Adipocyte (in vitro differentiated cells): ENCODE measurements around the gene CYP27C1.

Experiments used
- DNase-seq: peaks from one replicate; pipeline ENCODE4 v3.0.0-alpha.2; 2015; ENCODE audit warnings: low read depth
- H3K27me3 ChIP-seq: replicated peaks from 2 replicates; pipeline ENCODE4 v1.7.0; 2013; ENCODE audit warnings: mild to moderate bottlenecking, low read length, moderate library complexity; ENCODE audit not compliant: control insufficient read depth, insufficient read depth
- H3K36me3 ChIP-seq: 2 replicates; pipeline ENCODE4 v1.7.0; 2013; ENCODE audit warnings: low read length, mild to moderate bottlenecking, moderate library complexity; ENCODE audit not compliant: control insufficient read depth, insufficient read depth, severe bottlenecking
- H3K4me1 ChIP-seq: 2 replicates; pipeline ENCODE4 v1.7.0; 2013; ENCODE audit warnings: mild to moderate bottlenecking, low read length, moderate library complexity; ENCODE audit not compliant: control insufficient read depth, insufficient read depth
- H3K4me3 ChIP-seq: 2 replicates; pipeline ENCODE4 v1.7.0; 2013; ENCODE audit warnings: mild to moderate bottlenecking, low read length, moderate library complexity
- H3K9ac ChIP-seq: 2 replicates; pipeline ENCODE4 v1.7.0; 2013; ENCODE audit warnings: mild to moderate bottlenecking, low read length, moderate library complexity
- H3K9me3 ChIP-seq: 2 replicates; pipeline ENCODE4 v1.7.0; 2013; ENCODE audit warnings: mild to moderate bottlenecking, low read length, moderate library complexity; ENCODE audit not compliant: control insufficient read depth

CYP27C1 gene

DNA sequence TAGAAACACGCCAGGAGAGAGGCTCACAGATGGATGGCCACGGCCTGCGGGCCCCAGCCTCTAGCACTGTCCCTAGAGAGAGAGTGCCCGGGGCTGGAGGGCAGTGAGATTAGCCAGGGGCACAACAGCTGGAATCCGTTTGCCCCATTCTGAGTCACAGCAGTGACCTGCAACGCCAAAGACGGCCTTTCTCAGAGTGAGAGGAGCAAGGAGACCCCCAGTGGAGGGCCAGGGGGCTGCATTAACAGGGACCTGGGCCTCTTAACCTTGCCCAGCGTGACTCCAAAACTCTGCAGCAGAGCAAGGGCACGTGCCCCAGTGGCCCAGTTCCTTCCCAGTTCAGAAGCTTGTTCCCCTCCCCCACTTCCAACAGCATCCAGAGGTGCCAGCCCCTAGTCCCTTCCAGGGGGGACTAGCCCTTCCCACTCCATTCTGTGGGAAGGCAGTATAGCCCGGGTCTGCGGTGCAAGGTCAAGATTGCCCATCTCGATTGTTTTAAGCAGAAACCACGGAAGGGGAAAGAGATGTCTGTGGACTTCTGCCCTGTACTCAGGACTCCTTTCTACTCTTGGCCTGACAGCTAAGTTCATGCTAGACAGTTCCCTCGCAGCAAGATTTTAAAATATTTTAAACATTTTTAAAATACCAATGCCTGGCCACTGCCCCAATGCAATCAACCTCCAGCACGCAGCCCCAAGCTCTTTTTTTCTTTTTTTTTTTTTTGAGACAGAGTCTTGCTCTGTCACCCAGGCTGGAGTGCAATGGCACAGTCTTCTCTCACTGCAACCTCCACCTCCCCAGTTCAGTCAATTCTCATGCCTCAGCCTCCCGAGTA is 62.2 kb downstream of the CYP27C1 start:
- Histone ChIP-seq H3K4me1 (peaks cover 34% of the 10 kb centered on the region), H3K9ac (no peak overlapping the region), H3K27me3 (no peaks in the 10 kb centered on the region), H3K36me3 (no peaks in the 10 kb centered on the region), H3K9me3 (no peaks in the 10 kb centered on the region), H3K4me3 (no peak overlapping the region)
- DNase-seq, result peak; percentile 39

DNA sequence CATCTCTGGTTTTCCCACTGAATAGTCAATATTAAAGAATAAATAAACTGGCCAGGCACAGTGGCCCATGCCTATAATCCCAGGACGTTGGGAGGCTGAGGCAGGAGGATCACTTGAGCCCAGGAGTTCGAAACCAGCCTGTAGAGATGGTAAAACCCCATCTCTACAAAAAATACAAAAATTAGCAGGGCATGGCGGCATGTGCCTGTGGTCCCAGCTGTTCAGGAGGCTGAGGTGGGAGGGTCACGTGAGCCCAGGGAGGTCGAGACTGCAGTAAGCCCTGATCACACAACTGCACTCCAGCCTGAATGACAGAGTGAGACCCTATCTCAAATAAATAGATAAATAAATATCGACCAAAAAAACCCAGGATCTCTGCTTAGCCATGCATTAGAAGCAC is 63.0 kb downstream of the CYP27C1 start:
- Histone ChIP-seq H3K36me3 (no peaks in the 10 kb centered on the region), H3K4me3 (no peak overlapping the region), H3K9me3 (no peaks in the 10 kb centered on the region), H3K9ac (no peak overlapping the region), H3K4me1 (peaks cover 34% of the 10 kb centered on the region), H3K27me3 (no peaks in the 10 kb centered on the region)
- no peak for DNase-seq

DNA sequence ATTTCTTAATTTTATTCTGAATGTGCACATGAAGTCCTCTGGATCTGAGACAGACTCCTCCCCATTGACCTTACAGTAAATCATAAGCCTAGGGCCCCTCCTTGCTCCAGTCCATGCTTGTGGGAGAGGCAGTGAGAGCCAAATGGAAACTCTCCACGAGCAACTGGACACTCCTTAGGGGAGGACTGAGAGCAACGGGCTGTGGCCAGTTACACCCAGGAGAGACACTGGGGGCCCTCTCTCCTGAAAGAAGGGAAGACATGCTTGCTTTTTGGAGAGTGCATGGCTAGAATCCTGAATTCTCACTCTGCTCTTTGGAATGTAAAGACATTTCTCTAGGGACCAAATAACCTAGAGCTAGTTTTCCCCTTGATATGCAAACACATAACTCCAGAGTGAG is 64.2 kb downstream of the CYP27C1 start:
- H3K27me3 ChIP-seq, result no peaks in the 10 kb centered on the region
- H3K36me3 ChIP-seq, result no peaks in the 10 kb centered on the region
- peaks cover 34% of the 10 kb centered on the region for H3K4me1 ChIP-seq
- H3K4me3 ChIP-seq, result peak overlapping the region; percentile 51
- peak overlapping the region; percentile 76 for H3K9ac ChIP-seq
- no peaks in the 10 kb centered on the region for H3K9me3 ChIP-seq
- DNase-seq, result peak; percentile 73

DNA sequence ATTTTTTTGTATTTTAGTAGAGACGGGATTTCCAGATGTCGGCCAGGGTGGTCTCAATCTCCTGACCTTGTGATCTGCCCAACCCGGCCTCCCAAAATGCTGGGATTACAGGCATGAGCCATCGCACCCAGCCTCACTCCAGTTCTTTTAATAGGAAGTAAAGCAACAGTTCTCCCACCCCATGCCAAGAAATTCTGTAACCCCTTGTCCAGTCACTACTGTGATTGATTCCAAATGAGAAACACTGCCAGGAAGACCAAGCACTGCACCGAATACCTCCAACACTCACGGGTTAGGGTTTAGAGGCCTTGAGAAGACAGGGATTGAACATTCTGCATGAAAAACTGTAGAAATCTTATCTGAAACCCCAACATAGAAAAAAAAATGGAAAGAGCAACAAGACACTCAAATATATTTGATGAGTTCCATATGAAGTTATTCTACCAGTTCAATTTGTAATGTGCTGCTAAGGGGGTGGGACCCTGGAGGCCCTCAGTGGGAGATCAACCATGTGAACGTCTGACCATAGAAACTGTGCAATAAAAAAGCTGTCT is 65.0 kb downstream of the CYP27C1 start:
- H3K9ac ChIP-seq, result peak overlapping the region; percentile 76
- H3K36me3 ChIP-seq, result no peaks in the 10 kb centered on the region
- no peaks in the 10 kb centered on the region for H3K27me3 ChIP-seq
- H3K4me1 ChIP-seq, result peaks cover 34% of the 10 kb centered on the region
- H3K9me3 ChIP-seq, result no peaks in the 10 kb centered on the region
- H3K4me3 ChIP-seq, result peak overlapping the region; percentile 51
- peak; percentile 69 for DNase-seq

DNA sequence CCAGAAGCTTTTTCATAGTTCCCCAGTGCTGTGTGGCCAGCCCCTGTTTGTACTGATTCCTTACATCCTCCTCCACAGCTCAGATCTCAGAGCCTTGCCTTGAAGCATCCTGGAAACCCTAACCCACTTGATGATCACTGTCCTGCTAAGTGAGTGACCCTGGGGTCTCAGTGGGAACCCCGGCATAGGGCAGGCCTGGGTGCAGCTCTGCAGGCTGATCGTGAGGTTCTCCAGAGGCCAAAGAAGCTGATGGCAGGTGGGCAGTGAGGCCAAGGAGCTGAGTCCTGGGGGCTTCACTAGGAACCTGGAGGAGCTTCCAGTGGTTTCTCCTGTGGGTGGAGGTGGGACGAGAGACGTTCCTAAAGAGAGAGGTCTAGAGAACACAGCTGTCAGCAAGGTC is 65.7 kb downstream of the CYP27C1 start:
- Histone ChIP-seq H3K9ac (peak overlapping the region; percentile 76), H3K9me3 (no peaks in the 10 kb centered on the region), H3K36me3 (no peaks in the 10 kb centered on the region), H3K4me1 (peaks cover 34% of the 10 kb centered on the region), H3K4me3 (peak overlapping the region; percentile 36), H3K27me3 (no peaks in the 10 kb centered on the region)
- no peak for DNase-seq

DNA sequence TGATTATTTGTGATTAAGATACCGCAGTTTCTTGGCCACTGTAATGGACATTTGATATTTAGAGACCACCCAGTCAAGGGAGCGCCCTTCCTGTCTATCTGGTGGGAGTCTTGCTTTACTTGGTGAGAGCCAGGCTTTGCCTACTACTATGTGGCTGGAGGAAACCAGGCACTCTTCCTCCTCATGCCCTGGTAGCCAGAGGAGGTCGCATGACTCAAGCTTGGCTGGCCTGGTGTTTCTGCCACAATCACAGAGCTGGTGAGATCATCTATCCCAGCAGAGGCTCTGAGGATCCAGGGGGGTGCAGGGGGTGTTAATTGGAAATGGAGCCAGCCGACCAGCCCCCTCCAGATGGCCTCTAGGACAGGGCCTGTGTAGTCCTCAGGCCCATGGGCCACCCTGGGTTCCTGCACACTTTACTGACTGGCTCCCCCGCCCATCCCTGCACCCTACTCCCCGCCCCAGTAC is 66.4 kb downstream of the CYP27C1 start:
- Histone ChIP-seq H3K36me3 (no peaks in the 10 kb centered on the region), H3K27me3 (no peaks in the 10 kb centered on the region), H3K4me1 (peaks cover 37% of the 10 kb centered on the region), H3K9ac (peak overlapping the region; percentile 76), H3K9me3 (no peaks in the 10 kb centered on the region), H3K4me3 (no peak overlapping the region)
- DNase-seq, result peak; percentile 77

DNA sequence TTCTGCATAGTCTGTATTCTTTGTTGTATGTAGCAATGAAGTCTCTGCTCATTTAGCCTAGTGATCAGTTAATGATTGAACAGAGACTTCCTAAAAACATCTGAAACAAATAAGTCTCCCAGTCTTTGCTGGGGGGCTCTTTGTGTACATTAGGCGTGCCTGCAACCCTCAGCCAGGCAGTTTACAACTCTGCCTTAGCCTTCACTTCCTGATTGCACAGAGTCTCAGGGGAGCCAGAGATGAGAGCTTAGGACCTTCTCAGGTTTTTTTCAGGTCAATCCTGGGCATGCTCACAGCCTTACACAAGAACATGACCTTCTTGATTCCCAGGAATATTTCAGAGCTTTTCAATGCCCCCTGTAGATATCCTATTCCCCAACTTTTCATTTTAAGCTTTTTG is 69.1 kb downstream of the CYP27C1 start:
- no peak overlapping the region for H3K9ac ChIP-seq
- DNase-seq, result no peak

DNA sequence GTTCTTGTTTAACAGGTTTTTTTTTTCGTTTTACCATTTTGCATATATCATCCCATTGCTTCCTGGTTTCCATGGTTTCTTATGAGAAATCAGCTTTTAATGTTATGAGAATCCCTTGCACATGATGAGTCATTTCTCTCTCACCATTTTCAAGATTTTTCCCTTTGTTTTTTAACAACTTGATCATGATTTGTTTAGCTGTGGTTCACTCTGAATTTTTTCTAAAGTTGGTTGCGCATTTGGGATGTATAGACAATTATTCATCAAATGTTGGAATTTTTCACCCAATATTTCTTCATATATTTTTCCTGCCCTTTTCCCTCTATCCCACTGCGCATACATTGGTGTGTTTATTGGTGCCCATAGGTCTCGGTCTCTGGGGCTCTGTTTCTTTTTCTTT is 70.7 kb downstream of the CYP27C1 start:
- peaks cover 28% of the 10 kb centered on the region for H3K4me1 ChIP-seq
- no peaks in the 10 kb centered on the region for H3K27me3 ChIP-seq
- H3K9me3 ChIP-seq, result no peaks in the 10 kb centered on the region
- H3K9ac ChIP-seq, result no peak overlapping the region
- peak; percentile 86 for DNase-seq
- H3K4me3 ChIP-seq, result no peak overlapping the region
- H3K36me3 ChIP-seq, result no peaks in the 10 kb centered on the region

More for the DNA sequence above, 69.1 kb downstream of the CYP27C1 start:
- H3K9me3 ChIP-seq, result no peaks in the 10 kb centered on the region
- H3K4me1 ChIP-seq, result peaks cover 30% of the 10 kb centered on the region
- H3K36me3 ChIP-seq, result no peaks in the 10 kb centered on the region
- no peak overlapping the region for H3K4me3 ChIP-seq
- H3K27me3 ChIP-seq, result no peaks in the 10 kb centered on the region

DNA sequence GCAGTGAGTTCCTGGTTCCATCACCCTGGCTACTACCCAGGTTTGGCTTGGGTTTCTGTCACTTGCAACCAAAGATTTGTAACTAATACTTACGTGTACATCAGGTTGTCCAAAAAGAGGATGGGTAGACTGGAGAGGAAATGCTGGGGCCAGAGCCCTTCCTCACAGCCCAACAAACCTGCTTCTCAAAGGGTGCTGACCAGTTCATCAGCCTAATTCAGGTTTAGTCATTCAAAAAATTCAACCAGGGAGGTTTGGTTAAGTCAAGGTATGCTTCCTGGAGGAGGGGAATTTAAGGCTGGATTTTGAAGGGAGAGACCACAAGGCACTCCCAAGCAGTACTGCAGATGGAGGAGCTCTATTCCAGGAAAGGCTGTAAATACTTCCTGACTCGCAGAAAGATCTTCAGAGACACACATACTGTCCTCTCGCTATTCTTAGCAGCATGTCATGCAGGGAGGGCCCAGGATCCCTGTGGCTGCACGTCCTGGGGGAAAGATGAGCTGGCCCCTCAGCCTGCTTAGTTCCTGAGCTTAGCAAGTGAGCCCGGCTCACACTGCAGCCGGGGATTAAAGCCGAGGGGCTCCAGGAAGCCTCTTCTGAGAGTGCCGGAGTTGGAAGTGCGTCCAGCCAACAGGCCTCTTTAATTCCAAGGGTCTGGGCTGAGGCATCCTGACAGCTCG is 73.1 kb downstream of the CYP27C1 start:
- Histone ChIP-seq H3K27me3 (no peaks in the 10 kb centered on the region), H3K4me1 (peaks cover 26% of the 10 kb centered on the region), H3K9me3 (no peaks in the 10 kb centered on the region), H3K36me3 (no peaks in the 10 kb centered on the region), H3K4me3 (no peak overlapping the region), H3K9ac (no peak overlapping the region)
- peak; percentile 23 for DNase-seq

DNA sequence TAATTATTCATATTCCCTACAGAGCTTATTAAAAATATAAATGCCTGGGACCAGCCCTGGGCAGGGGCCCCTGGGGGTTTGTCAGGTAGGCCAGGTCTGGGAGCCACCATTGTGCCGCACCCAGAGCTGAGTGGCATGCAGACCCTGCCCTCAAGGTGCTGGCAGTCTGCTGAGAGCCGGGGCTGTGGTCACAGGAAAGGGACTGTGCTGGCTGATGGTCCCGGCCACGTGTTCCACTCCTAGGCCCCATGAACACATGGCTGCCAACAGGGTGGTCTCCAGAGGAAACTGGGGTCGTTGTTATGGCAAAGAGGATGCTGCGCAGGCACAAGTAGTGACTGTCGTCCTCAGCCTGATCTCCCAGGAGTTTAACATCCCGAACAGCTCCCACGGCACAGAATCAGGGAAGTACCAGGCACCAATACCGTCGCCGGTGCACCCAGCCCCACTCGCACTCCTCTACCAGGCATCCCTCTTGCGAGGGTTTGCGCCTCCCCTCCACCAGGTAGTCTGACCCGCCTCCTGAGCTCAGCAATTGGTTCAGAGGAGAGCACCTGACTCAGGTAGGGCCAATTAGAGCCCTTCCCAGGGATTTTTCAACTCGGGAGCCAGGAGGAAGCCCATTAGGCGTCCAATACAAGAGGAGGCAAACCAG is 73.9 kb downstream of the CYP27C1 start:
- no peak for DNase-seq
- peaks cover 26% of the 10 kb centered on the region for H3K4me1 ChIP-seq
- H3K9ac ChIP-seq, result no peak overlapping the region
- no peaks in the 10 kb centered on the region for H3K9me3 ChIP-seq
- H3K36me3 ChIP-seq, result no peaks in the 10 kb centered on the region
- no peak overlapping the region for H3K4me3 ChIP-seq
- no peaks in the 10 kb centered on the region for H3K27me3 ChIP-seq
